HG02885 (cell line): ENCODE results near the gene APOBR.

Experiments used
- ATAC-seq: cut with Tn5 transposase; IDR thresholded peaks from one replicate; pipeline ENCODE4 v1.9.1; 2021; ENCODE audit warnings: mild to moderate bottlenecking; ENCODE audit not compliant: unreplicated experiment, poor library complexity

The APOBR gene

GRCh38 chr16:28548306-28548802 is 53.9 kb downstream of the APOBR start:
- ATAC-seq: no peak
